Prostate gland (tissue), 2 donors: ENCODE measurements around the gene SH2D4B. TPM values are rescaled to one million over a fixed set of nuclear protein-coding genes. Genes with fewer than 3 reads are reported as not detected.

Source experiments
- DNase-seq: peaks from one replicate; pipeline ENCODE4 v3.0.0-alpha.2; 2019; ENCODE audit warnings: low spot score
- H3K27ac ChIP-seq, 2 donors: fragments of 200-600 bp; sonication (generic); 2 replicates each; pipeline ENCODE4 v1.5.1; 2017 to 2019
- H3K27me3 ChIP-seq: fragments of 200-600 bp; sonication (generic); replicated peaks from 2 replicates; pipeline ENCODE4 v1.5.1; 2019; ENCODE audit not compliant: insufficient read depth
- H3K36me3 ChIP-seq, 2 donors: fragments of 200-600 bp; sonication (generic); 1 replicate in 1 of 2; 2 replicates in 1 of 2; pipeline versions ENCODE4 v1.5.1 to v1.8.1; 2017 to 2019
- H3K4me1 ChIP-seq: fragments of 200-600 bp; sonication (generic); replicated peaks from 2 replicates; pipeline ENCODE4 v1.5.1; 2019
- H3K4me3 ChIP-seq, 2 donors: fragments of 200-600 bp; sonication (generic); 2 replicates each; pipeline ENCODE4 v1.5.1; 2017 to 2019
- H3K9me3 ChIP-seq: fragments of 200-600 bp; sonication (generic); 2 replicates; pipeline ENCODE4 v1.5.1; 2017
- POLR2A ChIP-seq: fragments of 450-650 bp; IDR thresholded peaks from one replicate; pipeline ENCODE4 v1.6.1; 2016; ENCODE audit warnings: antibody characterized with exemption, mild to moderate bottlenecking
- POLR2AphosphoS5 ChIP-seq: sonication (generic); formaldehyde crosslinking; IDR thresholded peaks from one replicate; pipeline ENCODE4 v1.6.1; 2017; ENCODE audit warnings: antibody characterized with exemption
- WGBS: methylation state at CpG from one replicate; pipeline ENCODE4 v1.1.5; 2018; 5-methylcytosine and 5-hydroxymethylcytosine counted together
- intact Hi-C: fragments of 100-400 bp; cut with DNase I; formaldehyde crosslinking; loops from one replicate; pipeline ENCODE4 v1.14.2; 2022
- total RNA-seq, 2 donors: library from RNA; depleted of rRNA; stranded (reverse); fragments of >200 nt; gene quantifications; one replicate each; pipeline ENCODE4 v1.1.0, GENCODE V29; 2016
- TF ChIP-seq, protein P1 (sequence below), 4 experiments: fragments of 200-600 bp in 2 of 4; fragments of 450-650 bp in 2 of 4; sonication (generic) in 2 of 4; IDR thresholded peaks; 1 replicate in 3 of 4; 2 replicates in 1 of 4; pipeline ENCODE4 v1.5.1; 2016 to 2019; ENCODE audit warnings: antibody characterized with exemption in 4 of 4, mild to moderate bottlenecking in 2 of 4, moderate library complexity in 2 of 4

The SH2D4B gene
- total RNA-seq, 2 donors from 2014 or later, result 0.40 TPM; not detected in 1

DNA sequence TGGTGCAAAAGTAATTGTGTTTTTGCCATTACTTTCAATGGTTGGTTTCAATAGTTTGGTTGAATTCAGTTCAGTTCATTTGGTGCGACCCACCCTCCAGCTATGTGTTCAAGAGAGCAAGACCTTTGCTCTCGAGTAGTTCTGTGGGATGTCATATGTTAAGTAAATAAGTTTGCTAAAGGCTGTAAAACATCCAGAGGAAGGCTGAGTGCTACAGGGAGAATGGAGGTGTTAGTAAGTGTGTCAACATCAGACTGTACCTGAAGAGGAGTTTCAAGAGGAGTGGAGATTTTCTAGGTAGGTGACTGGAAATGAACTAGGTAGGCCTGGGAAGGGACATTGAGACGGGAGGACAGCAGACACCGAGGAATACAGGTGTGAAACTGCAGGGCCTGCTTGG is 147.7 kb downstream of the SH2D4B start:
- WGBS, result 80% methylated on average over 4 of the region's 4 CpGs
- Histone ChIP-seq H3K36me3 (no peaks in the 10 kb centered on the region), H3K27ac (no peak overlapping the region), H3K27me3 (no peaks in the 10 kb centered on the region), H3K9me3 (no peaks in the 10 kb centered on the region), H3K4me3 (no peak overlapping the region), H3K4me1 (no peaks in the 10 kb centered on the region)
- intact Hi-C loops, result no loop called here
- TF ChIP-seq POLR2AphosphoS5 (no peak), POLR2A (no peak)
- TF ChIP-seq, protein P1, sequence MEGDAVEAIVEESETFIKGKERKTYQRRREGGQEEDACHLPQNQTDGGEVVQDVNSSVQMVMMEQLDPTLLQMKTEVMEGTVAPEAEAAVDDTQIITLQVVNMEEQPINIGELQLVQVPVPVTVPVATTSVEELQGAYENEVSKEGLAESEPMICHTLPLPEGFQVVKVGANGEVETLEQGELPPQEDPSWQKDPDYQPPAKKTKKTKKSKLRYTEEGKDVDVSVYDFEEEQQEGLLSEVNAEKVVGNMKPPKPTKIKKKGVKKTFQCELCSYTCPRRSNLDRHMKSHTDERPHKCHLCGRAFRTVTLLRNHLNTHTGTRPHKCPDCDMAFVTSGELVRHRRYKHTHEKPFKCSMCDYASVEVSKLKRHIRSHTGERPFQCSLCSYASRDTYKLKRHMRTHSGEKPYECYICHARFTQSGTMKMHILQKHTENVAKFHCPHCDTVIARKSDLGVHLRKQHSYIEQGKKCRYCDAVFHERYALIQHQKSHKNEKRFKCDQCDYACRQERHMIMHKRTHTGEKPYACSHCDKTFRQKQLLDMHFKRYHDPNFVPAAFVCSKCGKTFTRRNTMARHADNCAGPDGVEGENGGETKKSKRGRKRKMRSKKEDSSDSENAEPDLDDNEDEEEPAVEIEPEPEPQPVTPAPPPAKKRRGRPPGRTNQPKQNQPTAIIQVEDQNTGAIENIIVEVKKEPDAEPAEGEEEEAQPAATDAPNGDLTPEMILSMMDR (IDR thresholded peaks at IDR 0.05), result no peak
- DNase-seq, result no peak

DNA sequence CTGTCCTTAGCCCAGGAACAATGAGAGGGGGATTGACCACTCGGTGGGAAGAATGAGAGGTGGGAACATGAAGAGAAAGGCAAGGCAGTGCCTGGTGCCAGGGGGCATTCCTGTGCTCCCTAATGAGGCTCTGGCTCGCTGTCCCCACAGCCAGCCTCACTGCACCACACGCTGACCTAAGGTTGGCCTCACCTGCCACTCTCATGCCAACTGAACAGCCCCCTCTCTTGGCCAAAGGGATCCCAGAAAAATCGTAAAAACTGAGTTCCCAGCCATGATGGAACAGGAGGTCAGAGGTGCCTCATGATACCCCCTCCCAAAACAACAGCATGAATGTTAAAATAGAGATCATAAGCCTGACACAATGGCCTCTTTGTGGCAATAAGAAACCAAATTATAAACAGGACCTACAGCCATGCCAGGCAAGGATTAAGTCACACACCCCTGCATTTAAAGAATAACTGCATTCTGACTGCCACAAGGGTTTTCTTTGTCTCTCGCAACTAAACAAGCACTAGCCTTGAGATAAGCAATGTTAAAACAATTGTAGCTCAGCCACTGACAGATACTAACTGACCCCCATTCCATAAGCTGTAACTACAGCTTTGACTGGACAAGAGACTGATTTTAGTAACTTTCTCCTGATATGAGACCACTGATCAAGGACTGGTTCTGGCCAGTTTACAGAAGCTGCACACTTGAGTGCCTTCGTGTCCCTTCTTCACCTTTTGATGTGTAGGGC is 149.2 kb downstream of the SH2D4B start:
- intact Hi-C loops, result no loop called here
- no peak for DNase-seq
- no peaks in the 10 kb centered on the region for H3K27me3 ChIP-seq
- no peak overlapping the region for H3K4me3 ChIP-seq
- H3K27ac ChIP-seq, result no peak overlapping the region
- TF ChIP-seq POLR2A (no peak), POLR2AphosphoS5 (no peak)
- TF ChIP-seq, protein P1 (IDR thresholded peaks at IDR 0.05), result no peak
- H3K36me3 ChIP-seq, result no peaks in the 10 kb centered on the region
- no peaks in the 10 kb centered on the region for H3K4me1 ChIP-seq
- 64% methylated on average over 6 of the region's 6 CpGs for WGBS
- no peaks in the 10 kb centered on the region for H3K9me3 ChIP-seq

DNA sequence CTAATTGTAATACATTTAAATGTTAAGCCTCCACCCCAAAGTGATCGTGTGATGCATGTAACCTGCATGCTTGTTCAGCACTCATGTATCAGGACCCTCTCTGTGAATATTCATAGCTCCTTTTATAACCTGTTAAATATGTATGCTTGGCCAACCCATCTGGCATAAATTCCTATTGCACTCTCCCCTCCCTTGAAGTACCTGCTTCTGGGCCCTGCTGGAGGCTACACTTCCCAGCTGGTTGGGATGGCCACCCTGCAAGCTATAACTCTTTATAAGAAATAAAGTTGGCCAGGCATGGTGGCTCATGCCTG is 149.7 kb downstream of the SH2D4B start:
- Histone ChIP-seq H3K27me3 (no peaks in the 10 kb centered on the region), H3K27ac (no peak overlapping the region), H3K9me3 (no peaks in the 10 kb centered on the region), H3K4me3 (no peak overlapping the region), H3K36me3 (no peaks in the 10 kb centered on the region), H3K4me1 (no peaks in the 10 kb centered on the region)
- intact Hi-C loops, result no loop called here
- DNase-seq, result no peak
- 96% methylated on average over 1 of the region's 1 CpG for WGBS
- TF ChIP-seq POLR2A, result no peak
- TF ChIP-seq POLR2AphosphoS5, result no peak
- TF ChIP-seq, protein P1 (IDR thresholded peaks at IDR 0.05), result no peak

DNA sequence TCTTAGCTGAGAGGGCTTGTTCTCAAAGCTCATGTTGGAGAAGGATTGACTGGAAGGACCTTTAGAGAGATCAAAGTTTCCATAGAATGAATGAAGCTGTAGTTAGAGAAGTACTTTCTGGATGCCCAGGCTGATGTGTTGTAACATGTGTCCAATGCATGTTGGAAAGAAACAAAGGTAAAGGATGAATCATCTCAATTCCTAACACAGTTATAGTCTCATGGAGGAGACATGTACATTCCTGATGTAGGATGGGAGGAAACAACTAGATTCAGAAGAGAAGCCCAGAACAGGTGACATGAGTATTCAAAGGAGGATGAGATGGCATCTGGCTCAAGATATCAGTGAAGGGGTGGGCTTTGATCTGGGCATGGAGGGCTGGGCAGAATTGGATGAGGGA is 152.7 kb downstream of the SH2D4B start:
- intact Hi-C loops, result no loop called here
- H3K27me3 ChIP-seq, result no peaks in the 10 kb centered on the region

DNA sequence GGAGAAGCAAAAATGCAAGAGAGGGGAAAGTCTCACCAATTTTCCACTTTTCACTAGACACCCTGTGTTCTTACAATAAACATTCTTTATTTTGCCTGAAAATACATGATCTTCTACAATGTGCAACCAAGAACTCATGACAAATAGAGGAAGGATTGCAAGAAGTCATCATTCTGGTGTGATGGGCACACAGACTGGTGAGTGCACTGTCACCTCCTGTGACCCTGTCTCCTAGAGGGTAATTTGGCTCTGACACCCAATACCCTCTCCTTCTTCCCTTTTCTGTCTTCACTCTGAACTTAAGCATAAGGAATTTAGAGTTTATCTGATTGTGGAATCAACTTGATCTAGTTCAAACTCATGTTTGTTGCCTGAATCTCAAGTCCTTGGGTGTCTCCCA is 153.7 kb downstream of the SH2D4B start:
- Histone ChIP-seq H3K4me3 (no peak overlapping the region), H3K36me3 (no peaks in the 10 kb centered on the region), H3K9me3 (no peaks in the 10 kb centered on the region), H3K4me1 (no peaks in the 10 kb centered on the region), H3K27ac (no peak overlapping the region), H3K27me3 (no peaks in the 10 kb centered on the region)
- TF ChIP-seq, protein P1 (IDR thresholded peaks at IDR 0.05), result no peak
- TF ChIP-seq POLR2AphosphoS5 (no peak), POLR2A (no peak)
- intact Hi-C loops, result no loop called here
- DNase-seq, result no peak

More for the DNA sequence above, 152.7 kb downstream of the SH2D4B start:
- Histone ChIP-seq H3K36me3 (no peaks in the 10 kb centered on the region), H3K4me1 (no peaks in the 10 kb centered on the region), H3K4me3 (no peak overlapping the region), H3K9me3 (no peaks in the 10 kb centered on the region), H3K27ac (no peak overlapping the region)
- TF ChIP-seq, protein P1 (IDR thresholded peaks at IDR 0.05), result no peak
- TF ChIP-seq POLR2AphosphoS5 (no peak), POLR2A (no peak)
- DNase-seq, result no peak
